HG02798 (cell line): ENCODE results near the gene HS6ST3.
A peak's percentile ranks its signal among the peaks of the same experiment; 100 is the strongest.

Experiments
- ATAC-seq: cut with Tn5 transposase; IDR thresholded peaks from one replicate; pipeline ENCODE4 v1.9.1; 2021; ENCODE audit warnings: mild to moderate bottlenecking; ENCODE audit not compliant: unreplicated experiment, poor library complexity

Gene HS6ST3

DNA sequence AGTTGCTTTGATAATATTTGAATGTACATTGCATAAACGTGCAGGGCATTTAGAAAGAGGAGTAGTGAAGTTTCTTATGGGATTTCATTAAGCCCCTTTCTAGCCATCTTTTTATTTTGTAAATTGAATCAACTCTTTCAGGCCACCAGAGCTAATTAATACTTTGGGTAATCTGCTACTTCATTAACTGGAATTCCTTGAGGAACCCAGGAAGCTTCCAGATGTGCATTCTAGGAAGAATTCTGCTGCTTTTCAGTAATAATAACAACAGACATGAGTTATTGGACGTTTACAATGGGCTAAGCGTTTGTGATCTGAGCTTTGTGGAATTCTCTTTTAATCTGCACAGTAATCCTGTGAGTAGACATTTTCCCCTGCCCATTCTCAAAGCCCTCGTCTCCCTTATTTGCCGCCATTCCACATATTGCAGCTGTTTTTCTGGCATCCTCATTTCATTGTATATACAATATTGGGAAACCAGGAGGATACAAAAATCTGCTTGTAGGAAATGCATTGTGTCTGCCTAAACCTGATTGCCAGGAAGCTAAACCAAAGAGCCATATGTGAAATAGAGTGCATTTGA lies 103.9 kb downstream of the HS6ST3 start:
- ATAC-seq = no peak

DNA sequence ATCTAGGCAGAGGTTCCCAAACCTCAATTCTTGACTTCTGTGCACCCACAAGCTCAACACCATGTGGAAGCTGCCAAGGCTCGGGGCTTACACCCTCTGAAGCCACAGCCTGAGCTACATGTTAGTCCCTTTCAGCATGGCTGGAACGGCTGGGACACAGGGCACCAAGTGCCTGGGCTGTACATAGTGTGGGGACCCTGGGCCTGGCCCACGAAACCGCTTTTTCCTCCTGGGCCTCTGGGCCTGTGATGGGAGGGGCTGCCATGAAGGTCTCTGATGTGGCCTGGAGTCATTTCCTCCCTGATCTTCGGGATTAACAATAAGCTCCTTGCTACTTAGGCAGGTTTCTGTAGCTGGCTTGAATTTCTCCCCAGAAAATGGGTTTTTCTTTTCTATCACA lies 108.1 kb downstream of the HS6ST3 start:
- ATAC-seq = no peak

DNA sequence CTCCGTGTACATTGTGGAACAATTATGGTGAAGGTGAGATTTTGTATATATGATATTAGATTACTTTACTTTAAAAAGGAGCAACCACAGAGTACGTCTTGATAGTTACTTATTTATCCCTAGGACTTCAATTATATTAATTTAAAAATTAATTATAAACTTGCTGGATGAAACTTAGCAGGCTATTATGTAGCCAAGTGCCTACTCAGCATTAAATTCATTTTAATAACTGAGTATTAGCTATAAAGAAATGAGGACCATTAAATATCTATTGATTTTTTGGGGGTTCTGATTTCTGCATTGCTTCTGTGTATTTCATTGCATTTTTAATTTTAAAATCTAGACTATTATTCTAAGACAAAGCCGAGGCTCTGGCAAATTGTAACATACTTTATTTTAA lies 109.4 kb downstream of the HS6ST3 start:
- no peak for ATAC-seq

DNA sequence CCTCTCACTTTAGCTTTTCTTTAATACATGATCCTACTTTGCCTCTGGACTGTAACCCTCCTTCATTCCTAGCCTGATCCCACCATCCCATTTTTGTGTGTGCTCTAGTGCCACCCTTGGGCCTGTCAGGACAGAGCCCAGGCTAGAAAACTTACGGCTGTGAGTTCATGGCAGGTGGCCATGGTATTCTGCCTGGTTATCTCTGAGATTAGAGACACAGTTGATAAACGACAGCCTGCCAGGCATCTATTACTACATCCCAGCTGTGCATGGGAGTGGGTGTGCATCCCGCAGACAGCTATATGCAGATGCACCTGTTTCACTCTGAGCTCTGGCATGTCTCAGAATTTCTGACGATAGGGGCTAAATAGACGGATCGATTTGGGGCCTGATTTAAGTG lies 110.9 kb downstream of the HS6ST3 start:
- no peak for ATAC-seq

DNA sequence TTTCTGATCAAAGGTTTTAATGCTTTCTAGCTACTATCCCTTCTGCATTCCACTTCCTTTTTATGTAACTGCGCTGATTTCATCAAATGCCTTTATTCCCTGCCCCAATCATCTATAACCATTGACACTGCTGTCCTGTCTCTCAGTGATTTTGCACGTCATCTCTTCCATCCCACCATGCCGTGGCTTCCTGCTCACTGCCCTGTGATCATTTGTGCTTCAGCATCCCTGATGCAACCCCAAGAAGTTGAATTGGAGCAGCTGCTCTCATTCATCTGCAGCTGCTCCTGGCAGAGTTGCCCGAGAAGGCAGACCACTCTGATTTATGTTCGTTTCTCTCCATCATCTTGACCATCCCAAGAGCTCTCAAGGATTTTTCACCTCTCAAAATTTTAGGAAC lies 112.4 kb downstream of the HS6ST3 start:
- no peak for ATAC-seq

DNA sequence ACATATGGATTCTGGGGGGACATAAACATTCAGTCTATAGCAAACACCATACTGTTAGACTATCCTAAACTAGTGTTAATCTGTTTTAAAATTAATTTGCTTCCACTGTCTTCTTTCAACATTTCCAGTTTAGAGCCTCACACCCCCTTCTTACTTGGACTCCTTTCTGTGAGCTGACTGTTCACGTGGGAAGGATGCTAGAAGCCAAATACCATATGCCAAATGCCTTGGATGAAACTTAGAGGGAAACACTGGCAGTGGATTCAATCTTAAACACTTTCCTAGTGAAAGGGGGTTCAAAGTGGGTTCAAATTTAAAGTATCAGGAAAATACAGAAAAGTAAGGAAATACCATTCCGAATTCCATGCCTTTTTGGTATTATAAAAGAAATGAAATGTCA lies 113.6 kb downstream of the HS6ST3 start:
- ATAC-seq = no peak

DNA sequence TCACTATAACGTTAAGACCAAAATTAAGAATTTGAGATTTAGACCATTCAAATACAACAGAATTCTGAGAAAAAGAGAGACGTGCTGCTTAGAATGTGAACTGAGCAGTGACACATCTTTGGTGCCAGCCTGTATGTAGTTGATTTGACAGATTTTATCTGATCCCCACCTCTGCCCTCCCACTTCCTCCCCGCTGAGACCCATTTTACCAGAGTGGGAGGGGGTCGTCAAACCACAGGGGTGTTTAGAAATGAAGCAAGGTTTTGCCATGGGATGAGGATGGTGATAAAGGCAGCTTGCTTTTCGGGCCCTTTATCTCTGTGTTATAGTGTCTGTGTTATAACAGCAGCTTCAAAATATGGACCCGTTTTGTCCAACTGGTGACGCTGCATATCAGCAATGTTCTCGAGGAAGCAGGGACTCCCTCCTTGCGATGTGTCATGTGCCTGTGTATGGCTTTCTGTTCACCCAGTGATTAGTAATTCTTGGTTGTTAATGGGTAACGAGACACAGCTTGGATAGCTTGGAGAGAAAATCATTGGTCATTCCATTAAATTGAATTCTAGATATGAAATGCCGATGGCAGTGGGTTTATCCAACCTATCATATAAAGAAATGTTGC lies 125.0 kb downstream of the HS6ST3 start:
- no peak for ATAC-seq

DNA sequence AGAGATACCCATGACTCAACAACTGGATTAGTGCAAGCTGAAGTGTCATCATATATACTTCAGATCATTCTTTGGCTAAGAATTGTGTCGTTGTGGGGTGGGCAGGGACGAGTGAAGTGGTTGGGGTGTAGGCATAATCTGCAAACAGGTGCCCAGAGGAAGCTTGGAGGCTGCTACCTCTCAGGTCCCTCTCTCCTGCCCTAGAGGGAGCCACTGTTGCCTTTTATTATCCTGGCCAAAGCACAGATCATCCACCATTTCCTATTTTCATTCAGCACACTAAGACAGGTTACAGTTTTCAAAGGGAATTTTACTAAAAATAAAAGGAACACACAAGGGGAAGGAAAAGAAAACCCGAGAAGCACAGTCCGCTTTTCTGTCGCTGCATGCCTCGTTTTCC lies 126.6 kb downstream of the HS6ST3 start:
- ATAC-seq = no peak

DNA sequence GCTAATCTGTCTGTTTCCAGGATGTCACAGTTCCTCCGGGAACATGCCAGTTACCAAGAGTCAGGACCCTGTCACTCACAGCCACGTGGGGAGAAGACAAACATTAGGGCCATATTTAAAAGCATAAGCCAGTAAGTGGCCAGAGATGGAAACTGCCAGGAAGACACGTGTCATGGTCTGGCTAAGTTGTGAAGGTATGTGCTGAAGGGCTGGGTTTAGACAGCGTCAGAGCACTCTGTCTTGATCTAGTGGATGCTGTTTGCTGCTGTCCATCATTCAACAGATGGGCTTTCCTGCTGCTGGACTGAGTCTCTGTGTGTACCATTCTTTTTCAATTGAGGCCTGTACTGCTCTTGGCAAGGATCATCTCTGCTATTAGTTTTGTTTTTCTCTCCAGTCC lies 128.6 kb downstream of the HS6ST3 start:
- ATAC-seq = no peak

DNA sequence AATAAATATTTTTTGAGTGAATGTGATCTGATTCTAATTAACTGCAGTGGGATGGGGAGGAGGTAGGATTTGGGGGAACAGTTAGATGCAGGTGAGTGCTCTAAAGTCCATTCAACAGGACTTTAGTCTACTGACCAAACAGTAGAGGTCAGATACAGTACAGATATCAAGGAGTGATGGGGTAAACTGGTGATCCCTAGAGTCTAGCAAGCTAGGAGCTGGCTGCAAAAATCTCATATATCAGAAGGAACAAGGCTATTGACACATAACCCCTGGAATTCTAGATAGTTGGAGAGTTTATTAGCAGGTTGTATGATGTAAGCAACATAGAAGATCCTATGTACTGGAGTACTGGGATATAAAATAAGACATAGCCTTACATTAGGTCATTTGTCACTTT lies 131.6 kb downstream of the HS6ST3 start:
- no peak for ATAC-seq

DNA sequence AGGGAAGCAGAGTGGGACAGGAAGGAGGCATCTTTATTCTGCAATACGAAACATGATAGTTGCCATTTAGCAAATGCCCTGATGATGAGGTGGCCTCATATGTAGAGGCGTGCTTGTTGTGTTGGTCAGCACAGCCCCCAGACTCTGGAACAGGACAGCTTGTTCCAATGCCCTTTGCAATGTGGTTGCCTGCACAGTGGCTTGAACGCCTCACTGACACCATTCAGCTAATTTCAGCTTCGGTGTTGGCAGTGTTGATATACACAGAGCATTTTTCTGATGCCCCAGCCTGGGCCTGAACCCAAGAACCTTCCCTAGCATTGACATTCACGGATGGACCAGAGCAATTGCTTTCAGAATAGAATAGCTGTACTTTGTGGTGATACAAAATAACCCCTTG lies 133.3 kb downstream of the HS6ST3 start:
- no peak for ATAC-seq

DNA sequence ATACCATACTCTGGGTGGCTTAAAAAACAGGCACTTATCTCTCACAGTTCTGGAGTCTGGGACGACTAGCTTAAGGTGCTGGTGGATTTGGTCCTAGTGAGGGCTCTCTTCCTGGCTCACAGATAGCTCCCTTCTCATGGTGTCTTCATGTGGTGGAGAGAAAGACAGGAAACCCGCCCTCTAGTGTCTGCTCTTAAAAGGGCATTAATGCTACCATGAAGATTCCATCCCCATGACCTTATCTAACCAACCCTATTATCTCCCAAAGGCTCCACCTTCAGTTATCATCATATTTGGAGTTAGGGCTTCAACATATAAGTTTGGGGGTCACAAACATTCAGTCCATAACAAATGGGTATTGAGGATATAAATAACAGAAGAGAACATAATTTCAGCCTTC lies 139.4 kb downstream of the HS6ST3 start:
- peak; percentile 79 for ATAC-seq

DNA sequence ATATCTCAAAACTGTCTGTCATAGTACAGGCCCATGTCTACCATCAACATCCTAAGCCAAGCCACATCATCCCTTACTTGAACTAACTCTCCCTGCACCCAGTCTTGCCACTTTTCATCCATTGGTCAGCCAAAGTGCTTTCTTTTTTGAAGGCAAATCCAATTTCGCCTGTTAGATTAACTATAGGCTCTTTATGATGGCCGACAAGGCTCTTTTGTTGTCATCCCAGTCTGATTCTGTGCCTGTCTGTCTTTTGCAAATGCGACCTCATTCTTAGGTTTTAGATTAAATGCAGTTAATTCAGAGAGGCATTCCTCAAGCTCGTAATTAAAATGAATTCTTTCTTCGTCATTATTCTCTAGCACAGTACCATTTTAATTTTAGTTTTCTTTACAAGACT lies 148.3 kb downstream of the HS6ST3 start:
- ATAC-seq = no peak

DNA sequence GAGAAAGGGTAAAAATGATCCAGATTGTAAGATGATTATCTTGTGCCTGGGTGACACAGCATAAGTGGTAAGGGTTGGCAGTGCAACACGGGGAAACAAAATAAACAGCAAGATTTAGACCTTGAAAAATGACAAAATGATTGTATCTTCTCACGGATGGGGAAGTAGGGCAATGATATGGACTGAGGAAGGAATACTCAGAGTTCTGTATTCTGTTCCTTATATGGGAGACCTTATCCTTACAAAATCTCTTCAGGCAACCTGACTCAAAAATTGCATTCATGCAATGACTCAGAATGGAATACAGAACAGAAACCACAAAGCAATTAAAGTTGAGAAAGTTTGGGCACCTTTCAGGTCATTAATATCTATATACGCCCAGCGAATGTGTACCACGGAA lies 149.0 kb downstream of the HS6ST3 start:
- no peak for ATAC-seq

DNA sequence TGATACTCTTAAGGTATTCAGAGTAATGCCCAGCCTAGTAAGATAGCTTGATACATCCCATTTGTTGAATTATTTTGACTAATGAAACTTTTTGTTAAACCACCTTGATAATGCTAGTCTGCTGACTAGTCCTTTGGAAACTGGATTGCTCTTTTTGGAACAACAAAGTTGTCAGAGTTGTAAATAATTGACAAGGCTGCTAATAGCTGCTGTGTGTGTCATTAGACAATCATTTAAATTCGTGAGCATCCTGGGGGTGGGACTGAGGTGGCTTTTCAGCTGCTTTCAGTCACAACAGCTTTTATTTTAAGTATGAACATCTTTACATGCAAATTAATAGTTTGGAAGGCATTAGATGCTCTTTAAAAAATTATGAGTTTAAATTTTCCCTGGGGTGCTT lies 153.5 kb downstream of the HS6ST3 start:
- ATAC-seq = no peak

DNA sequence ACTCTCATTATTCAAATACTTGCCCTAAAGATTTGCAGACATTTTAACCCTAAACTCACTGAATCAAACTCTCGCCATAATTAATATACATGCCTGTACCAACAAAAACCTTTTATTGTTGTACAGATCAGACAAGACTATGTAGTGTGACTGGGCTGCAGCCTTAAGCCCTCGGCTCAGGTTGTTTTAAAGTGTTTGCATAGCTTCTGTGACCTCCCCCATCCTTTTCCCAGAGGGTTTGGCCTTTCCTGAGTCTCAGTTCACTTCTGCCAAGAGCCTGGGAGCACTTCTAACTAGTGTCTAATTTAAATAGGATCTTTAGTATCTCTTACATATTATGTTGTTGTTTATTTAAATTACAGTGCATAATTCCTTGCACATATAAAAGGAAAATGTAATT lies 158.2 kb downstream of the HS6ST3 start:
- ATAC-seq = no peak

DNA sequence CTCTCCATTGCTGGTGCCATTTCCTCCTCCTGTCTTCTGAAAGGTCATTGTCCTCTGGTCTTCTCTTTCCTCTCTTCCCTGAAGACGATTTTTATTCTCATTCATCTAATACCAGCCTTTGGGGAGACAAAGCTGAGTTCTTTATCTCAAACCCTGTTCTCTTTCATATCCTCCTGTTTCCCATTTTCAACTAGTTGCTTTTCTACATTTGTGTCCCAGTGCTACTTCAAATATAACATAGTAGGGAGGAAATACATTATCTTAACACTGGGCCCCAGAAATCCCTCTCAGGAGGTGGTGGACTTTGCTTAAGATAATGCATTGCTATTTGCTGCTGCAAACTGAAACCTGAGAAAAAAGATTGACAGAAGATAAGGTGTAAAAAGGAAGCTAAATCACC lies 159.1 kb downstream of the HS6ST3 start:
- ATAC-seq = no peak

DNA sequence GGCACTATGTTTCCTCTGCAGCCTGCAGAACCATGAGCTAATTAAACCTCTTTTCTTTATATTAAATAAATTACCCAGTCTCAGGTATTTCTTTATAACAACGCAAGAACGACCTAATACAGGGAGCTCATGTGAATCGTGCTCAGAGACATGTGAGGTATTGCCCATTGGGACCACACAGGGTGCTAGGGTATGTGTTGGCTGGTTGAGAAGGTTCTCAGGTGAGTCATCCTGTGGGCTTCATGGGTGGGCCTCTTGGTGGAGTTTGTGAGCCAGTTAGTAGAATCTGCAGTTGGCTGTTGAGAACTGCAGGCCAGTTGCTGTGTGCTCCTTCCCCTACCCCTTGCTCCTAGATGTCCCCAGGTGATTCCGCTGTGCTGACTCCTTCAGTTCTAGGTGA lies 163.0 kb downstream of the HS6ST3 start:
- no peak for ATAC-seq

DNA sequence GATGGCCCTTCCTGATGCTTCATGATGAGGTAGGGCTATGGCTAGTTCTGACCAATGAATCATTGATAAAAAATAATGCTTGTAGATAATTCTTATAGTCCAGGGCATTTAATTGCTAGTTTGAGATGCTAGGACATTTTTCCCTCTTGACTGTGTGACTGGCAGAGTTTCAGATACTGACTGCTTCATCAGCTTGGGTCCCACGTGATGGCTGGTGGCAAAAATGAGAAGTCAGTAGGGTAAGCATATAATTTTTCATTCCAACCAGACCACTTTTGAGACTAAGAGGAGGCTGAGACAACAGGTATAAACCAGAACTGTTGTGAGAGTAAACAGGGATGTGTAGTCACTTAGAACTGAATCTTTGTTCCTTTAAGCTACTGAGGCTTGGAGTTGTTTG lies 183.3 kb downstream of the HS6ST3 start:
- ATAC-seq = no peak

DNA sequence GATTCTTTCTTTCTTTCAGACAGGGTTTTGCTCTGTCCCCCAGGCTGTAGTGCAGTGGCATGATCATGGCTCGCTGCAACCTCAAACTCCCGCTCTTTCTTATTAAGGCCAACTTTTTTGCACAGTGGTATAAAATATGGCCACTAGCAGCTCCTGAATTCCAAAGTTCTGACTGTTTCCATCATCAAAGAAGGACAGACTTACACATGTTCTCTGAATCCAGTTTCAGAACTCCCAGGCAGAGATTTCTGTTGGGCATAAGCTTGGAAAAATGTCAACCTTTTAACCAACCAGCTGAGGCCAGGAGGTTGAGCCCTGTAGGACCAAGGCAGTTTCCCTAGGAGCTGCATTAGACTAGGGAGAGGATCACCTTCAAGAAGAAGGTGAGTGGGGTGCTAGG lies 184.1 kb downstream of the HS6ST3 start:
- no peak for ATAC-seq

DNA sequence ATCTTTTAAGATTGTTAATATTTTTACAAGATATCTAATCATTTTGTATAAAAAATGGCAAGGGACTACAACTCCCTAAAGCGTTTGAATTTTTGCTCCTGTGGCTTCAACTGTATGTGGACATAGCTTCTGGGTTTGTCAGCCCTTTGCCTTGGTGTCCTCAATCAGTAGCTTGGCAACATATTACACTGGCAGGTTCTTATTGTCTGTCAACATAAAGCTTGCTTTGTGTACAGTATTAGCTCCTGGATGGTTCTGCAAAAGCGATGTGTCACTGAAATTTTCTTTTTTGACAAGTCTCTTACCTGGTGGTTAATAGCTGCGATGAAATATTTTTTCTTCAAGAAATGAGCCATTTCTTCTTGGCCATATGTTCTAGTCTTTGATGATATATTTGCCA lies 190.0 kb downstream of the HS6ST3 start:
- ATAC-seq = no peak

DNA sequence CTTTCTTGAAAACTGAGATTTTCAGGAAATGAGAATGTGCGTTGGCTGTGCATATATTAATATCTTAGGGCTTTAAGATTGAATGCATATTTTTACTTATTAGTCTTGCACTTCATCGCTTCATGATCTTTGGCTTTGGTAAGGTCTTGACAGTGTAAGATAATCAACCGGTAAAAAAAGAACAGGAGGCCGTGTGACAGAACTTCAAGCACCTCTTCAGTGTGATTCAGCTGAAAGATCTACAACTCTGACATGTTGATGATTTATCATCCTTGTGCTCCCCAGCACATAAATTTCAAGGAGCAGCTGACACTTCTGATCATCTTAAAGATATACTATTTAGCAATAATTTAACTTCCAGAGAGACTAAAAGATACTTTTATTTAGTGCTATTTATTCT lies 195.1 kb downstream of the HS6ST3 start:
- ATAC-seq = no peak

DNA sequence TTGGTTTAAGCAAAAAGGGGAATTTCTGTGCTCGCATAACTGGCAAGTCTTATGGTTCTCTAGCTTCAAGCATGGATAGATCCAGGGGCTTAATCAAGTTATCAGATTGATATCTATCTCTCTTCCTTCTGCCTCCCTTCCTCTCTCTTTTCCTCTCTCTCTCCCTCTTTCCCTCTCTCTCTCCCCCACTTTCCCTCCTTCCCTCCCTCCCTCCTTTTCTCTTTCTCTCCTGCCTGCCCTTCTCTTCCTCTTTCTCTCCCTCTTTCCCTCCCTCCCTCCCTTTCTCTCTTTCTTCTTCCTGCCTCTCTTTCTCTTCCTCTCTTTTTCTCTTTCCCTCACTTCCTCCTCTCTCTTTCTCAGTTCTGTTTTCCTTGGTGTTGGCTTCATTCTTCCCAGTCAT lies 195.8 kb downstream of the HS6ST3 start:
- ATAC-seq = no peak
